GM18508 (cell line): Measurements from ENCODE around the gene GPR132.
"Not testable (repeated sequence)": the region's sequence is repeated elsewhere in the genome, so short reads cannot be mapped to it uniquely, and the experiment has no call there.

ENCODE experiments used
- ATAC-seq: cut with Tn5 transposase; IDR thresholded peaks from one replicate; pipeline ENCODE4 v1.9.1; 2021; ENCODE audit warnings: moderate number of reproducible peaks; ENCODE audit not compliant: insufficient read depth, unreplicated experiment

GPR132 gene

DNA sequence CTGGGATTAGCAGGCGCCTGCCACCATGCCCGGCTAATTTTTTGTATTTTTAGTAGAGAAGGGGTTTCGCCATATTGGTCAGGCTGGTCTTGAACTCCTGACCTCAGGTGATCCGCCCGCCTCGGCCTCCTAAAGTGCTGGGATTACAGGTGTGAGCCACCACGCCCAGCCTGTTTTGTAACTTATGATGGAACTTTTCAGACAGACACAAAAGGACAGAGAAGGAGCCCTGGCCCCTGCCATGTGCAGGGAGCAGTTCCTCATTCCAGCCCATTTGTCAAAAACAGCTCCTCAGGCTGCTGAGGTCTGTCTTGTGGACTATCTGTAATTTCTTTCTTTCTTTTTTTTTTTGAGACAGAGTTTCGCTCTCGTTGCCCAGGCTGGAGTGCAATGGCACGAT is 1.7 kb downstream of the GPR132 start:
- ATAC-seq, result not testable (repeated sequence)

DNA sequence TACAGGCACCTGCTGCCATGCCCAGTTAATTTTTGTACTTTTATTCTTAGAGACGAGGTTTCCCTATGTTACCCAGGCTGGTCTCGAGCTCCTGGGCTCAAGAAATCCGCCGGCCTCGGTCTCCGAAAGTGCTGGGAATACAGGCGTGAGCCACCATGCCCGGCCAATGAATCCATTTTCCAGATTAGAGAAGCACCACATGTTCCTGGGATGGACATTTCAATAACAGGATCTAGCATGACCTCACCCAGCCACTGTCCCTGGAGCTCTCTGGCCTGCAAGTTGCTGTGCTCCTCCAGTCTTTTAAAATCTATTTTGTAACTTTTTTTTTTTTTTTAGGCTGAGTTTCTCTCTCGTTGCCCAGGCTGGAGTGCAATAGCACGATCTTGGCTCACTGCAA is 2.2 kb downstream of the GPR132 start:
- ATAC-seq, result no peak

DNA sequence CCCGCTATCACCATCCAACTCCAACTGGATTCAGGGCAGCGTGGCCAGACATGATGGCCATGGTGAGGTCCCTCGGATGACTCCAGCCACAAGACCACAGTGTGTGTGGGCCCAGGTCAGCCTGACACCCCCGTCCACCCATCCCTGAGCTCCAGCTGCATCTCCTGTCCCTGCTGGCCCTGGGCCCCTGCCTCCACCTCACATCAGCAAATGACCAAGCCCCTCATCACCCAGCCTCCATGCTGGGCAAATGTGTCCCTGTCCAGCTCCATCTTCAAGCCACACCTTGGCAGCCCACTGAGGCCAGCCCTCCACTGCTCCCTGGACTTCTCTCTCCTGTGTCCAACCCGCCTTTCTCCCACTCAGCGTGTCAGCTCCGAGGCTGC is 3.2 kb downstream of the GPR132 start:
- no peak for ATAC-seq

DNA sequence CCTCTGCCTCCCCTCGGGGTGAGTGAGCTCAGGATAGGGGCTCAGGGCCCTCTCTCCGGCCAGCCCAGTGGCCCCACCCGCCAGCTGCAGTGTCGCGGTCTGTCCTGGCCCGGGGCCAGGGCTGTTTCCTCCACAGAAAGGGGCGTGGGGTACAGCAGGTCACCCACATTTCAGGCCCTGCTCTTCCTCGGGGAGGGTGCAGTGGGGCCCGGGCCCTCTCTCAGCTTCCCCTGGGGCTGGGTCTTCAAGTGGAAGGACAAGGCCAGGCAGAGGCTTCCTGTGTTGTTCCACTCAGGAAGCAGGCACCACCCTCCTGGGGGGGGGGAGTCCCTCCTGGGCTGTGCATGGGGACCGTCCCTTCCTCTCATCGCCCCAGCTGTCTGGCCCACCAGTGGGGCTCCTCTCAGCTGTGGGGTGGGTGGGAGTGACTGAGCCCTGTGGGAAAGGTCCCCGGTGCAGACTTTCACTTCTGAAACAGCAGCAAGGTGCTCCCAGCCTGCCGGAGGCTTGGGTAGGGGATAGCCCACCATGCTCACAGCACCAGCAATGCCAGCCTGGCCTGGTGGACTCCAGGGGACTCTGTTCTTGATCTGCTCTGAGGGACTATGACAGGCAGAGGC is 3.7 kb downstream of the GPR132 start:
- no peak for ATAC-seq

DNA sequence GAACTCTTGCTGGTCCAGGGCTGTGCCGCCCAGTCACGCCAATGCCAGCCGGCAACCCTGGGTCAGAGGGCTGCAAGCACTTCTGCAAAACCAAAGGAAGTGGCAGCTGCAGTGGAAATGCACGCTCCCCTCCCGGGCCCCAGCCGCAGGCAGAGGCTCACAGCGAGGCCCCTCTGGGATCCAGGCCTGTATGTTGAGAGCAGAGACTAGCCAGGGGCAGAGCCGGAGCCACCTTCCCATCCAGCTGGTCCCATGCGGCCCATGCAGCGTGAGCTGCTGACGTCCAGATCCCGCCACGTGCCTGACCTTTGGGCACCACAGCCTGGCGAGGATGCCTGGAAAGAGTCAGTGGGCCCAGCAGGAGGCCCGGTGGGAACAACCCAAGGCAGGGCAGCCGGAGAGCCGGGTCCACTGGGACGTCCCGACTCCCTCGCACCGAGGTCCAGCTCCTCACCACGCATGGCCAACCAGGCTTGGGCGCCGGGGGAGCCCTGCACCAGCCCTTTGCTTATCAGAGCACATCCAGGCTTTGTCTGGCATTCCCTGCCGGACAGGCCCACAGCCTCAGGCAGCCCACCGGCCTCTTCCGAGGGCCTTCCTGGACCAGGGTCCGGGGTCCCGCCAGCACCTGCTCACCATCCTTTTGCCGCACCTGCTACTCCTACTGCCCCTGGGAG is 4.3 kb downstream of the GPR132 start:
- no peak for ATAC-seq

DNA sequence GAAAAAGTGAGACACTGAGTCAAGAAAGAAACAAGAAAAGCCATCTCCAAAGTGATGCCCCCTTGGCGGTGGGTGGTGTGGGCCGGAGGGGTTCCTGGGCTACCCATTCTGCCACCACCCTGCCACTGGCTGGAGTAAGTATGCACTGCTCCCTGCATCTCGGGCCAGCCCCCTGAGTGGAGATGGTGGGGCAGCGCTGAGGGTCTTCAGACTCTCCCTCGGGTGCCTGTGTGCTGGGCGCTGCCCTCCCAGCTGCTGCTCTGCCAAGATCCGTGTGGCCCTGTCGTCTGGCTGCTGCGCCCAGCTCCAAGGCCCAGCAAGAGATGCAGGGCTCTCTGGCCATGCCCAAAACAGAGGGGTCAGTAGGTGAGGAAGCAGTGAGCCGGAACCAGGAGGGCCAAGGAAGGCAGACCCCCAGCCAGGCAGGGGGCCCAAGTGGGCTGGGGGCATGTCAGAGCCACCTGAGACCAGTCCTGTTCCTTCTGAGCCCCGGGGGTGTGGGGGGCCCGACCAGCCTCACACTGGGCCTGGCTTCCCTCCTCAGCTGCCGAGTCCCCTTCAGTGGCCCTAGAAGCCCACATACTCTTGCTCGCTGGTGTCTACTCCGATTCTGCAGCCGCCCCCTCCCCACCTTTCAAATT is 5.2 kb downstream of the GPR132 start:
- ATAC-seq, result no peak

DNA sequence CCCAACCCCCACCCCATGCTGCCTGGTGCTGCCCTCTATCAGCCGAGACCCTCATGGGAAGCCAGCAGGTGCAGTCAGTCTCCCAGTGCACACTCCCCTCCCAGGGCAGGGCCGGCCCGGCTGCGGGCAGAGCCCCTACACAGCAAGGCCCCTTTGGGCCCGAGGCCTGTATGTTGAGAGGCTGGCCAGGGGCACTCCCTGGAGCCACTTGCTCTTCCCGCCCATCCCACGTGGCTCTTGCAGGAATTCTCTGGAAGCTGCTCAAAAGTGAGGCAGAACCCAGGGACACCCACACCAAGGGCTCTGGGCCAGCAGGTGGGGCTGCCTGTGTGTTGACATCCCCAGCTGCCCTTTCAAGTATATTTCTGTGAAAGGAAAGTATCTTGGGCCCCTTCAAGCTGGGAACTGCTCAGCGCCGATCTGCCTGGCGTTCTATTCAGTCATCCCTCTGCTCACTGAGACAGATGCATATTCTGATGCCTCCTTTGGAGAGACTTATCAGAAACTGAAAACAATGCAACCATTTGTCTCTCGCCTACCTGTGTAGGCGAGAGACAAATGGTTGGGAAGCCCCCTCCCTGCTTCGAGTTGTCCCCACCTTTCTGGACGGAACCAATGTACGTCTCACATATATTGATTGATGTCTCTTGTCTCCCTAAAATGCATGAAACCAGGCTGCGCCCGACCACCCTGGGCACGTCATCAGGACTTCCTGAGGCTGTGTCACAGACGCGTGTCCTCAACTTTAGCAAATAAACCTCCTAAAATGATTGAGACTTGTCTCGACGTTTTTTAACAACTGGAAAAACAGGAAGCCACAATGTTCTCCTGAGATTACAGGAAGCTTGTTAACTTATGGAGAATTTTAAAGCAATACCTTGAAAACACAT is 6.0 kb downstream of the GPR132 start:
- no peak for ATAC-seq

DNA sequence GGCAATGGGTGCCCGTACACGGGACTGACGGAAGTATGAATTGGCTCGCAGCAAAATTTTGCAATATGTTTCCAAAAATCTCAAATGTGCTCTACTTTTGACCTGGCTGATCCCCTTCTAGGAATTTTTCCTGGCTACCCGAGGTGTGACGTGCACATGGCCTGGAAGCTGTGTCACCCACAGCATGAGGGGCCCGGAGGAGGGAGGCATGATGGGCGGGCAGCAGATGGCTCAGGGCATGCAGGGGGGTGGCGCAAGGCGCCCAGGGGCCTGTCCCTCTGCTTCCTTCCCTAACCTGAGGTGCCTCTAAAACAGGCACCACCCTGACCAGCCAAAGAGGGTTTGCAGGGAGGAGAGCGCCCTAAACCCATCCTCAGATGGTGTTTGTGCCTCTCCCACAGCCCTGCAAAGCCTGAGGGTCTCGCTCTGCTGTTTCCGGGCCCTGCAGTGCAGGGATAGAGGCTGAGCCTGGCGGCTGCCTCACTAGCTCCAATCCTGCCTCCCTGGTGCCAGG is 6.7 kb downstream of the GPR132 start:
- no peak for ATAC-seq

DNA sequence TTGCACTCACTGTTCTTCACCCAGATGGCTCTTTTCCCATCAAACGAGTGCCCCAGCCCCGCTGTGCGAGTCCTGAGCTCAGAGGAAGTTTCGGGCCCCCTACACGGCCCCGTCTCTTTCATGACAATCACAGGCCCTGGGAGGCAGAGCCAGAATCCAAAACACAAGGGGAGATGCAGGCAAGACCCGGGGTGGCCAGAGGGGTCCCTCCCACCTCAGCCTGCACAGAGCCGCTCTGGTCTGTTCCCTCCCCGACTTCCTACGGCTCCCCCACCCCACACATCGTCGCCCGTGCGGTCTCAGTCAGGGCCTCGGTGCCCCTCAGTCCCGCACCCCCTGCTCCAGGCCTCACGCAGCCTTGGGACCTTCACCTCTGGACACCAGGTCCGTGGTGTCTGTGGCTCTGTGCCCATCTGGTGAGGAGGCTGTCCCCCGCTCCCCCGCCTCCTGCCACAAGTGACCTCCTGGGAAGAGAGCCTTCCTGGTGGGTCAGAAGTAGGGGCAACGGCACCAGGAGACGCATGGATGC is 8.9 kb downstream of the GPR132 start:
- ATAC-seq, result no peak

DNA sequence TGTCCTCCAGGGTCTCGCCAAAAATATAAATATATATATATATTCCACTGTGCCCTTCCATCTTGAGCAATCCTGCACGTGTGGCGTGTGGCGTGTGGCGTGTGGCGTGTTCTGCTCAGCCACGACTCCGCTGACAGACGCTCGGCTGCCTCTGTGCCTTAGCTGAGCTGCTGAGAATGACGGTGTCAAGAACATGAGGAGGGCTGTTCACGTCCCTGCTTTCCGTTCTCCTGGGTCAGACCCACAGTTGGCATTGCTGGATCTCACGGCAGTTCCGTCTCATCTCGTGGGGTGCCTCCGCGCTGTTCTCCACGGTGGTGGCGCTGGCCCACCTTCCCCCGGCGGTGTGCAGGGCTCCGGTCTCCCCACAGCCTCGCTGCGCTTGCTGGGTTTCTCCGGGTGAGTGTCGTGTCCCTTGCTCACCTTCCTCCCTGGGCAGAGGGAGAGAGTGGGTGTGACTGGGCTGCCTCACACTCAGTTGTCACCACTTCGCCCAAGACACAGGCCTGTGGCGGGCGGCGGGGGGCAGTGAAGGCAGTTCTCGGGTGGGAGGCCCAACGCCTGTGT is 9.4 kb downstream of the GPR132 start:
- no peak for ATAC-seq

DNA sequence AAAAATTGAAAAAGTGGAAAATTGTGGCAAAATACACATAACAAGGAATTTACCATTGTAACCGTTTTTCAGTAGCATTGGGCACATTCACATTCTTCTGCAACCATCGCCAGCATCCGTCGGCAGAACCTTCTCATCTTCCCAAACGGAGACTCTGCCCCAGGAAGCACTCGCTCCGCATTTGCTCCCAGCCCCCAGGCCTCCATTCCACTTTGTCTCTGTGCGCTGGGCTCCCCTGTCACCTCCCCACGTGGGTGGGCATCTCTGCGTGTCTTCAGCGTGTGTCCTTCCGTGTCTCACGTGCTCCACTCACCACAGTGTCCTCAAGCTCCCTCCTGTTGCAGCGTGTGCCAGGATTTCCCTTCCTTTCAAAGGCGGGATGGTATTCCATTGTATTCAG is 9.9 kb downstream of the GPR132 start:
- ATAC-seq, result no peak

DNA sequence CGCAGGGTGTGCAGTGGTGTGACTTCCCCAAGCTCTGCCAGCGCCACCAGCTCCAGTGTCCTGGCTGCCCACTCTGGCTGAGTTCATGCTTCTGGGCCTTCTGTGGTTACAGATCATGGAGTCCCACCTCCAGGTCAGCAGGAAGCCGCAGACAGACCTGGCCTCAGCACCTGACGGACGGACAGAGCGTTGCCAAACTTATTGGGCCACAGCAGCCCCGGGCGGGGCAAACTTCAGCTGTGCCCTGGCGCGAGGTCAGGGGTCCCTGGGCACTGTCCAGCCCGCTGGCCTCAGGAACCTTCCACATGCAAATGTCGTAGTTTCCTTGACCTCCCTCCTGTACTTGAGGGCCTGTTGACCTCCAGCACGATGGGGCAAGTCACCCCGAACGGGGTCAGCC is 11.2 kb downstream of the GPR132 start:
- ATAC-seq, result no peak

DNA sequence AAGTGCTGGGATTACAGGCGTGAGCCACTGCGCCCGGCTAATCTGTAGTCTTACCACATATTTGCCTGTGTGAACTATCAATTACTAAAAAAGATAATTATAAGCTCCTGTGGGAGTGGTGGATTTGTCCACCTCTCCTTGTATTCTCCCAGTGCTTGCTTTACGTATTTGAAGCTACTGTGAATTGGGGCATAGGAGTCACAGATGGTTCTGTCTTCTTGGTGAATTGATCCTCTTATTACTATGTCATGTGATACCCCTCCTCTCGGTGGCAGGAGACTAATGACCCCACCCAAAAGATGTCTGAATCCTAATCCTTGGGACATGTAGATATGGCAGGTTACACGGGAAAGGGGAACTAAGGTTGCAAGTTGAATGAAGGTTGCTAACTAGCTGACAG is 11.8 kb downstream of the GPR132 start:
- ATAC-seq, result no peak

DNA sequence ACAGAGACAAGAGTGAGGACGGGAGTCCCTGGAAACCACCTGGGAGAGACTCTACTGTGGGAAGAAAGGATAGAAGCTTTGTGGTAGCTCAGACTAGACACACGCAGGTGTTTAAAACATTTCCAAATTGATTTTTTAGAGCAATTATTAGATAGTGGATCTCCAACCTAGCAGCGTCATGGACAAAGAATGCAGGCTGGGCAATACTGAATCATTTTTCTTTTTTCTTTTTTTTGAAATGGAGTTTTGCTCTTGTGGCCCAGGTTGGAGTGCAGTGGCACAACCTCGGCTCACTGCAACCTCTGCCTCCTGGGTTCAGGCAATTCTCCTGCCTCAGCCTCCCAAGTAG is 13.1 kb downstream of the GPR132 start:
- ATAC-seq, result no peak

DNA sequence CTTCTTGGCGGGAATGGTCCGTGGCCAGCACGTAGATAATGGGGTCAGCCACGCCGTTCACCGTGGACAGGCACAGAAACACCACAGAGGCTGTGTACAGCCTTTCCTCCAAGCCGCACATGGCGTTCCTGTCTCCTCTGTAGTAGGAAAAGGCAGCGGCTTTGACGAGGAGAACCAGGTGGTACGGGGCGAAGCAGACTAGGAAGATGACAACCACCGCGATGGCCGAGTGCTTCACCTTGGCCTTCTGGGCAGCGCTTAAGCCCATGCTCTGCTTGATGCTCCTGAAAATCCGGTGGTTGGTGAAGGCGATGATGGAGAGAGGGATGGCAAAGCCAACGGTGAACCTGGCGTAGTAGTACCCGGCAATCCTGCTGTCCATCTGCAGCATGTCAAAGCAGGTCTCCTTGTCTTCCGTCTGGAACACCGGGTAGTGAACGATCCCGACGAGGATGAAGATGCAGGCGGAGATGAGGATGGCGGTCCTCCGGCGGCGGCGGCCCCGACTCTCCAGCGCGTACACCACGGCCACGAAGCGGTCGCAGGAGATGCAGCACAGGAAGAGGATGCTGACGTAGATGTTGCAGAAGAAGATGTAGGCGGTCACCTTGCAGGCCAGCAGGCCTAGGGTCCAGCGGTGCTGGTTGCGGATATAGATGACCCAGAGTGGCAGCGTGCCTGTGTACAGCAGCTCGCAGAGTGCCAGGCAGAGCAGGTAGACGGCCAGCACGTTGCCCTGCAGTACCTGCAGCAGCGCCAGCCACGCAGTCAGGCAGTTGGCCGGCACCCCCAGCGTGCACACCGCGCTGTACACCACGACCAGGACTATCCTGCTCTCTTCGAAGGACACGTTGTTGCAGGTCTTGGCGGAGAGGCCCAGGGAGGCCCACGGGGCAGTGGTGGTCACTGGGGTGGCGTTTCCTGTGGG is 13.8 kb downstream of the GPR132 start:
- no peak for ATAC-seq

DNA sequence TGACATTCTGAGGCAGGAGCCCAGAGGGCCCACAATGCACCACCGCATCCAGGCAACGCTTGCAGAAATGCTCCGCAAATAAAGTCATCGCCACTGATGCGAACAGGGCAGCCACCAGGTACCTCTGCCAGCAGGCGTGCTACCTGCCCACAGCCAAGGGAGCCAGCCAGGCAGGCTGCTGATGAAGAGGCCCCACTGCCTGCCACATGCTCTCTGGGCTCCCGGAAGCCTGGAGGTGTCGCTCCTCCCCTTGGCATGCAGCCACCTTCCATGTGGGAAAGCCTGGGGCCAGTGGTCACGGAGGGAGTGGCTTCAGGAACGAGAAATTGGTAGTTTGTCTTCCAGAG is 14.7 kb downstream of the GPR132 start:
- ATAC-seq, result no peak

DNA sequence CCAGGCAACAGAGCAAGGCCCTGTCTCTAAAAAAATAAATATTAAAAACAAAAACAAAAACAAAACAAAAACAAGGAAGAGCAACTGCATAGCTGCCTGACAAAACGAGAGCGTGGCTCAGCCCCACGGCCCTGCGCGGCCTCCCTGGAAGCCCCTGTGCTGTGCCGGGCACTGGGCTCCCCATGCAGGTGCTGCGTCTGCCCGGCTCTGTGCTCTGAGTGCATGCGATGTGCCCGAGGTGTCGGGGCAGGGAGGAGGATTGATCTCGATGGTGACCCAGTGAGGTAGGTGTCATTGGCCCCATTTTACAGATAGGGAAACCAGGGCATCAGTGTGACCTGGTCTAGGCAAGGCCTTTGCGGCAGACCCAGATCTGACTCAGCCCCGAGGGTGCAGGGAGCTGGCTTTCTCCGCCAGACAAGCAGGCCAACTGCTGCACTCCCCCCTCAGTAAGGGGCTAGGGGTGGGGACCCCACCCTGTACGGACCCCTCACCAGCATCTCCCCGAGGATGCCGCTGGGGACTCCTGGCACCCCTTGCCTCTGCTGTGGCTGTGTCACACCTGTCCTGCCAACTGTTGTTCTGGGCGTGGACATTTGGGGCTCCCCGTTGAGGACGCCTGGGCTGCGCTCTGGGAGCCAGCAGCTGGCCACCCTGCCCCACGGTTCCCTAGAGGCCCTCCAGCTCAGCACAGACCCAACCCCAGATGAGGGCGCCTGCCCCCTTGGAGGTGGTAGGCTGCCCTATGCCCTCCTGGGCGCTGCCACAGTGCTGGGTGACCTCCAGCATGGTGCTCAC is 15.3 kb downstream of the GPR132 start:
- ATAC-seq, result no peak

DNA sequence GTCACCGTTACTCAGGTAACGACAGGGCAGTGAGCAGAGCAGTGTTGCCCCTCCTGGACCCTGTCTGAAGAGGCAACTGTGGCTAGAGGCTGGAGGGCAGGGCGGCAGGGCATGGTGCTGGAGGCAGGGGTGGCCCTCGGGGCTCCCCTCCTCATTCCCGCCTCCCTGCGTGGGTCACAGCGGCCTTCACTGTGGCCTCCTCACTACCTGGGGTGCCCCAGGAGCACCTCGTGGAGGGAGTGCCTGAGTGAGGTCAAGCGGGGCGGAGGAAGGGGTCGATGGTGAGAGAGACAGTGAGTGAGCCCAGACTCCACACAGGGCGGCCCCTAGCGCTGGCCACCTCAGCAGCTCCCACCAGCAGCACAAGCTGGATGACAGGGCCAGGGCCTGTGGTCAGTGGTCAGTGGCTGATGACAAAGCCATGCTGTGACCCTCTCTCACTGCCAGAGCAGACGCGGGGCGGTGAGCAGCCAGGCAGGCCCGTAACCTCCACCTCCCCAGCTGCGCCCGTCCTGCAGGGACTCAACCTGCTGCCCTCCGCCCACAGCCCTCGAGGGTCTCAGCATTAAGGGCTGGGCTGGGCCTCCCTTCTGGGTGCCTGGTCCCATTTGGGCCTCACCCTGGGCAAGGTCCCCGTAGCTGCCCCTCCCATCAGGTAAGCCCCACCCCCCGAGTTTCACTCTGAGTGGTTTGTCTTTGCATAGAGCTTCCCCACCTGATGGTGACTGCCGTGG is 17.8 kb downstream of the GPR132 start:
- no peak for ATAC-seq
